Right lobe of liver (tissue), 4 donors: ENCODE measurements around the gene MAN2B2.

Experiments
- CTCF ChIP-seq, 4 donors: fragments of 200-600 bp in 3 of 4; fragments of 450-650 bp in 1 of 4; IDR thresholded peaks; one replicate each; pipeline versions ENCODE4 v1.5.1 to v1.8.0; 2016 to 2022; ENCODE audit warnings: antibody characterized with exemption in 4 of 4, mild to moderate bottlenecking in 2 of 4
- POLR2A ChIP-seq: fragments of 450-650 bp; IDR thresholded peaks from one replicate; pipeline ENCODE4 v1.6.1; 2017; ENCODE audit warnings: antibody characterized with exemption, mild to moderate bottlenecking
- donor health status: DM: no; HTN: no; CAD: no.
- donor health status: DM: no; HTN: no; CAD: no.
- donor health status: DM: no; HTN: yes; CAD: no.

DNA sequence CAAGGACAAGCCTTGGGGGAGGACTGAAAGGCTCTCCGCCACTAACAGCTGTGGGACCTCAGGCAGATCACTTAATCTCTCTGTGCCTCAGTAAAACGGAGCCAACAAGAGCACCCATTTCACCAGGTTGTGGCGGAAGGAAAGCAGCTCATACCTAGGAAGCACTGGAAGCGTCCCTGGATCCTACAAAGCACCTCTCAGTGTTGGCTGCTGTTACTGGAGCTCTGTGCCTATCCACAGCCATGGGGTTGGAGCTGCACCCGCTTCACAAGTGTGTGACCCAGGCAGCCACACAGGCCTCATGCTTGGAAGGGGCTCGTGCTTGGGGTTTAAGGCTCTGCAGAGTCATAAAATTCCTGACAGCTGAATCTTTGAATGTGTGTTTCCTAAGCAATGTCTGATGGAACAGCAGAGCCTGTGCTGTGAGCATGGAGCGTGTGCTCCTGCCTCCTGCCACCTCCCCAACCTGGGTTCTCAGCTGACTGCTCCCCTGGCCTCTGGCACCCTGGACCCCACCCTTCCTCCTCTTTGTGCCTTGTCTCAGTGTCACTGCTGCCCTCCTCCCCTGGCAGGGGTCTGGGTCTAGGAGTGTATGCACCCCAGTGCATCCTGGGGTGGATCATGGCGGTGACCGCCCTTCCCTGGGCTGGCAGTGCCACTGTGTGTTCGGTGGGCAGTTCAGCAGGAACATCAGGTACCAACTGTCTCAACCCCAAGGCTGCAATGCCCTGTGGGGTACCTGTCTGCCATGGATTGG, 14.4 kb upstream of the MAN2B2 start:
- TF ChIP-seq CTCF (IDR thresholded peaks at IDR 0.05) (no peak), POLR2A (no peak)
